H1 (cell line): ENCODE measurements around the gene PHLDA1. TPM values are rescaled to one million over a fixed set of nuclear protein-coding genes. Genes with fewer than 3 reads are reported as not detected.

Experiments used
- ATF3 ChIP-seq: IDR thresholded peaks from 2 replicates; pipeline ENCODE4 v1.6.1; 2011; ENCODE audit warnings: low read depth, mild to moderate bottlenecking, low read length; ENCODE audit not compliant: insufficient read depth
- EZH2 ChIP-seq: fragments of 200-600 bp; sonication (generic); IDR thresholded peaks from 2 replicates; pipeline ENCODE4 v1.7.1; 2012; ENCODE audit warnings: low read depth, mild to moderate bottlenecking, moderate library complexity, low read length, inconsistent platforms; ENCODE audit not compliant: severe bottlenecking
- MAX ChIP-seq: IDR thresholded peaks from 2 replicates; pipeline ENCODE4 v1.6.1; 2012; ENCODE audit warnings: inconsistent platforms
- POLR2A ChIP-seq, 2 experiments: IDR thresholded peaks; 1 replicate in 1 of 2; 2 replicates in 1 of 2; pipeline ENCODE4 v1.6.1; 2011; ENCODE audit warnings: low read depth in 2 of 2, low read length in 2 of 2, mild to moderate bottlenecking in 2 of 2; ENCODE audit errors: control extremely low read depth in 1 of 2
- RBBP5 ChIP-seq: IDR thresholded peaks from 2 replicates; pipeline ENCODE4 v1.7.1; 2012; ENCODE audit warnings: low read depth, mild to moderate bottlenecking, inconsistent platforms, low read length, moderate library complexity, borderline replicate concordance
- polyA plus RNA-seq, 7 experiments: library from polyadenylated mRNA; depleted of rRNA in 3 of 7; stranded (reverse) in 5 of 7; unstranded in 2 of 7; fragments of >200 nt in 5 of 7; fragments of 200-250 nt in 2 of 7; gene quantifications; 1 replicate in 5 of 7; 2 replicates in 1 of 7; 4 replicates in 1 of 7; pipeline versions ENCODE4 v1.2.1 to v1.2.3, GENCODE V29; 2011 to 2013; ENCODE audit warnings: missing spikeins in 2 of 7, mixed read lengths in 2 of 7
- total RNA-seq: library from RNA; stranded (reverse); fragmentation: NEBNext Ultra II Directional; extraction: Animal tissue kit (Norgen Biotek cat#: 25700); gene quantifications from 2 replicates; pipeline ENCODE4 v1.2.1, GENCODE V29; 2021

Gene PHLDA1
- total and polyA plus RNA-seq, 2 of the 8 experiments (the other 6 are each of a cell fraction or from before 2014, with no cell fraction given) = 18.9 to 19.4 TPM

- TF ChIP-seq MAX (peak; percentile 14; the same call in 1 of the 2 replicates), RBBP5 (peak; percentile 45; the same call in 1 of the 2 replicates), ATF3 (no peak), POLR2A (IDR thresholded peaks at IDR 0.05; ENCODE audit: control extremely low read depth in 1 of 2, low read depth in 2 of 2, low read length in 2 of 2) (peak in 1 of 2 experiments; percentile 46; a peak in 1 of 3 replicates), EZH2 (no peak)
- TF ChIP-seq, all 59 proteins: peak for 8
Observed at GRCh38 chr12:76030341-76031080, 1.1 kb downstream of the PHLDA1 start (continued).
